GM12878 (cell line): ENCODE results near the gene EPS8.

Source experiments
- ASH2L ChIP-seq: fragments of 300-600, 200-600 bp; sonication (generic); IDR thresholded peaks from 2 replicates; pipeline ENCODE4 v1.6.1; 2017; ENCODE audit warnings: low read depth, mild to moderate bottlenecking, borderline replicate concordance
- EGR1 ChIP-seq, 2 experiments: IDR thresholded peaks; 1 replicate in 1 of 2; 2 replicates in 1 of 2; pipeline ENCODE4 v1.6.1; 2011 to 2012; ENCODE audit warnings: low read depth in 2 of 2, low read length in 2 of 2, borderline replicate concordance in 1 of 2, mild to moderate bottlenecking in 1 of 2, moderate library complexity in 1 of 2
- TF ChIP-seq, protein P1 (sequence below), 3 experiments: IDR thresholded peaks in 2 of 3; conservative IDR thresholded peaks in 1 of 3; 2 replicates each; pipeline ENCODE4 v1.5.1; 2011; ENCODE audit warnings: low read depth in 3 of 3, low read length in 3 of 3, mild to moderate bottlenecking in 3 of 3, control low read depth in 2 of 3, moderate library complexity in 2 of 3, inconsistent platforms in 1 of 3, mixed read lengths in 1 of 3; ENCODE audit not compliant: control insufficient read depth in 2 of 3, insufficient read depth in 1 of 3; ENCODE audit errors: extremely low read depth in 1 of 3
- TF ChIP-seq, protein P2 (sequence below): IDR thresholded peaks from 2 replicates; pipeline ENCODE4 v1.6.1; 2012; ENCODE audit warnings: low read length, inconsistent platforms

GRCh38 chr12:15693228-15693911 is 95.8 kb downstream of the EPS8 start:
- TF ChIP-seq EGR1 (IDR thresholded peaks at IDR 0.05; ENCODE audit: borderline replicate concordance in 1 of 2, low read depth in 2 of 2, low read length in 2 of 2) (no peak), ASH2L (no peak)
- TF ChIP-seq, protein P1, sequence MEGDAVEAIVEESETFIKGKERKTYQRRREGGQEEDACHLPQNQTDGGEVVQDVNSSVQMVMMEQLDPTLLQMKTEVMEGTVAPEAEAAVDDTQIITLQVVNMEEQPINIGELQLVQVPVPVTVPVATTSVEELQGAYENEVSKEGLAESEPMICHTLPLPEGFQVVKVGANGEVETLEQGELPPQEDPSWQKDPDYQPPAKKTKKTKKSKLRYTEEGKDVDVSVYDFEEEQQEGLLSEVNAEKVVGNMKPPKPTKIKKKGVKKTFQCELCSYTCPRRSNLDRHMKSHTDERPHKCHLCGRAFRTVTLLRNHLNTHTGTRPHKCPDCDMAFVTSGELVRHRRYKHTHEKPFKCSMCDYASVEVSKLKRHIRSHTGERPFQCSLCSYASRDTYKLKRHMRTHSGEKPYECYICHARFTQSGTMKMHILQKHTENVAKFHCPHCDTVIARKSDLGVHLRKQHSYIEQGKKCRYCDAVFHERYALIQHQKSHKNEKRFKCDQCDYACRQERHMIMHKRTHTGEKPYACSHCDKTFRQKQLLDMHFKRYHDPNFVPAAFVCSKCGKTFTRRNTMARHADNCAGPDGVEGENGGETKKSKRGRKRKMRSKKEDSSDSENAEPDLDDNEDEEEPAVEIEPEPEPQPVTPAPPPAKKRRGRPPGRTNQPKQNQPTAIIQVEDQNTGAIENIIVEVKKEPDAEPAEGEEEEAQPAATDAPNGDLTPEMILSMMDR (IDR thresholded peaks at IDR 0.05 in 2 of 3, conservative IDR thresholded peaks at IDR 0.05 in 1 of 3; ENCODE audit: control insufficient read depth in 2 of 3, extremely low read depth in 1 of 3, insufficient read depth in 1 of 3, low read depth in 3 of 3, low read length in 3 of 3), result no peak
- TF ChIP-seq, protein P2, sequence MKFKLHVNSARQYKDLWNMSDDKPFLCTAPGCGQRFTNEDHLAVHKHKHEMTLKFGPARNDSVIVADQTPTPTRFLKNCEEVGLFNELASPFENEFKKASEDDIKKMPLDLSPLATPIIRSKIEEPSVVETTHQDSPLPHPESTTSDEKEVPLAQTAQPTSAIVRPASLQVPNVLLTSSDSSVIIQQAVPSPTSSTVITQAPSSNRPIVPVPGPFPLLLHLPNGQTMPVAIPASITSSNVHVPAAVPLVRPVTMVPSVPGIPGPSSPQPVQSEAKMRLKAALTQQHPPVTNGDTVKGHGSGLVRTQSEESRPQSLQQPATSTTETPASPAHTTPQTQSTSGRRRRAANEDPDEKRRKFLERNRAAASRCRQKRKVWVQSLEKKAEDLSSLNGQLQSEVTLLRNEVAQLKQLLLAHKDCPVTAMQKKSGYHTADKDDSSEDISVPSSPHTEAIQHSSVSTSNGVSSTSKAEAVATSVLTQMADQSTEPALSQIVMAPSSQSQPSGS, result no peak
